T-helper 2 cell treated with Interferon-gamma antibody and Interleukin-4, amounts not matched to agents 5 μg/mL and 100 μg/mL, for 36 hours (primary cell): ENCODE results near the gene EEF2K.
"Not testable (repeated sequence)": the region's sequence is repeated elsewhere in the genome, so short reads cannot be mapped to it uniquely, and the experiment has no call there.

Experiments used
- DNase-seq: peaks from one replicate; pipeline ENCODE4 v3.0.0; 2021; ENCODE audit warnings: low spot score
- H3K27ac Mint-ChIP-seq: one replicate; pipeline ENCODE4 v1.8.0; 2021; ENCODE audit warnings: mild to moderate bottlenecking, mixed read lengths
- H3K27me3 Mint-ChIP-seq: one replicate; pipeline ENCODE4 v1.8.0; 2021; ENCODE audit warnings: low read depth, mixed read lengths
- H3K36me3 Mint-ChIP-seq: one replicate; pipeline ENCODE4 v1.8.0; 2021; ENCODE audit warnings: low read depth, mixed read lengths
- H3K4me1 Mint-ChIP-seq: one replicate; pipeline ENCODE4 v1.8.0; 2021; ENCODE audit warnings: low read depth, mixed read lengths
- H3K4me3 Mint-ChIP-seq: one replicate; pipeline ENCODE4 v1.8.0; 2022; ENCODE audit warnings: mild to moderate bottlenecking, moderate library complexity, mixed read lengths
- H3K9me3 Mint-ChIP-seq: one replicate; pipeline ENCODE4 v1.8.0; 2021; ENCODE audit warnings: mixed read lengths

EEF2K gene

GRCh38 chr16:22194707-22195444, 11.2 kb upstream of the EEF2K start:
- Mint-ChIP-seq H3K4me3 (peak overlapping the region; percentile 84), H3K36me3 (peaks cover 2% of the 10 kb centered on the region), H3K27me3 (peaks cover 5% of the 10 kb centered on the region), H3K9me3 (no peaks in the 10 kb centered on the region), H3K27ac (peak overlapping the region; percentile 88), H3K4me1 (peaks cover 42% of the 10 kb centered on the region)
- DNase-seq = peak; percentile 27

GRCh38 chr16:22195445-22195694, 10.7 kb upstream of the EEF2K start:
- Mint-ChIP-seq H3K27me3 (peaks cover 5% of the 10 kb centered on the region), H3K27ac (peak overlapping the region; percentile 88), H3K9me3 (no peaks in the 10 kb centered on the region), H3K4me3 (peak overlapping the region; percentile 84), H3K4me1 (peaks cover 42% of the 10 kb centered on the region), H3K36me3 (peaks cover 2% of the 10 kb centered on the region)
- no peak for DNase-seq

GRCh38 chr16:22195695-22196558, 10.2 kb upstream of the EEF2K start:
- Mint-ChIP-seq H3K4me1 (peaks cover 42% of the 10 kb centered on the region), H3K9me3 (no peaks in the 10 kb centered on the region), H3K36me3 (peaks cover 2% of the 10 kb centered on the region), H3K27me3 (peaks cover 5% of the 10 kb centered on the region), H3K27ac (peak overlapping the region; percentile 88), H3K4me3 (peak overlapping the region; percentile 84)
- DNase-seq = peak; percentile 92

- peak overlapping the region; percentile 27 for H3K27ac Mint-ChIP-seq
- not testable (repeated sequence) for DNase-seq, H3K36me3 Mint-ChIP-seq, H3K27me3 Mint-ChIP-seq, H3K9me3 Mint-ChIP-seq
- peaks cover 42% of the 10 kb centered on the region for H3K4me1 Mint-ChIP-seq
- H3K4me3 Mint-ChIP-seq = peak overlapping the region; percentile 63
Measured at GRCh38 chr16:22196559-22197168, 9.4 kb upstream of the EEF2K start.

GRCh38 chr16:22198547-22199293, 7.4 kb upstream of the EEF2K start:
- H3K36me3 Mint-ChIP-seq = peaks cover 2% of the 10 kb centered on the region
- no peak for DNase-seq
- H3K27ac Mint-ChIP-seq = no peak overlapping the region
- no peak overlapping the region for H3K4me3 Mint-ChIP-seq
- no peaks in the 10 kb centered on the region for H3K9me3 Mint-ChIP-seq
- peaks cover 5% of the 10 kb centered on the region for H3K27me3 Mint-ChIP-seq
- H3K4me1 Mint-ChIP-seq = peaks cover 29% of the 10 kb centered on the region

- no peak overlapping the region for H3K4me3 Mint-ChIP-seq
- H3K4me1 Mint-ChIP-seq = peaks cover 22% of the 10 kb centered on the region
- peaks cover 2% of the 10 kb centered on the region for H3K36me3 Mint-ChIP-seq
- H3K27ac Mint-ChIP-seq = no peak overlapping the region
- no peaks in the 10 kb centered on the region for H3K27me3 Mint-ChIP-seq
- no peaks in the 10 kb centered on the region for H3K9me3 Mint-ChIP-seq
- DNase-seq = no peak
Measured at GRCh38 chr16:22202261-22202637, 3.8 kb upstream of the EEF2K start.

GRCh38 chr16:22203091-22203490, 3.0 kb upstream of the EEF2K start:
- Mint-ChIP-seq H3K4me3 (no peak overlapping the region), H3K9me3 (no peaks in the 10 kb centered on the region), H3K4me1 (peaks cover 30% of the 10 kb centered on the region), H3K27ac (no peak overlapping the region), H3K27me3 (no peaks in the 10 kb centered on the region), H3K36me3 (peaks cover 6% of the 10 kb centered on the region)
- no peak for DNase-seq

GRCh38 chr16:22204091-22204655, 1.9 kb upstream of the EEF2K start:
- Mint-ChIP-seq H3K27ac (no peak overlapping the region), H3K4me1 (peaks cover 29% of the 10 kb centered on the region), H3K27me3 (no peaks in the 10 kb centered on the region), H3K9me3 (no peaks in the 10 kb centered on the region), H3K36me3 (peaks cover 6% of the 10 kb centered on the region), H3K4me3 (peak overlapping the region; percentile 43)
- no peak for DNase-seq

GRCh38 chr16:22205577-22206012, 483 bp upstream of the EEF2K start:
- H3K4me1 Mint-ChIP-seq = peaks cover 38% of the 10 kb centered on the region
- peak overlapping the region; percentile 72 for H3K27ac Mint-ChIP-seq
- H3K36me3 Mint-ChIP-seq = peaks cover 14% of the 10 kb centered on the region
- H3K4me3 Mint-ChIP-seq = peak overlapping the region; percentile 99
- no peaks in the 10 kb centered on the region for H3K27me3 Mint-ChIP-seq
- H3K9me3 Mint-ChIP-seq = no peaks in the 10 kb centered on the region
- no peak for DNase-seq

GRCh38 chr16:22206842-22207714, 1.0 kb downstream of the EEF2K start:
- Mint-ChIP-seq H3K9me3 (no peaks in the 10 kb centered on the region), H3K27me3 (no peaks in the 10 kb centered on the region), H3K27ac (peak overlapping the region; percentile 81), H3K36me3 (peaks cover 24% of the 10 kb centered on the region), H3K4me3 (peak overlapping the region; percentile 99), H3K4me1 (peaks cover 44% of the 10 kb centered on the region)
- peak; percentile 75 for DNase-seq

GRCh38 chr16:22207715-22208360, 1.8 kb downstream of the EEF2K start:
- peaks cover 44% of the 10 kb centered on the region for H3K4me1 Mint-ChIP-seq
- H3K36me3 Mint-ChIP-seq = peaks cover 27% of the 10 kb centered on the region
- no peak for DNase-seq

GRCh38 chr16:22210285-22210684, 4.2 kb downstream of the EEF2K start:
- peaks cover 43% of the 10 kb centered on the region for H3K36me3 Mint-ChIP-seq
- no peaks in the 10 kb centered on the region for H3K9me3 Mint-ChIP-seq
- DNase-seq = no peak
- no peak overlapping the region for H3K4me3 Mint-ChIP-seq
- H3K27ac Mint-ChIP-seq = peak overlapping the region; percentile 55
- no peaks in the 10 kb centered on the region for H3K27me3 Mint-ChIP-seq
- peaks cover 46% of the 10 kb centered on the region for H3K4me1 Mint-ChIP-seq

More at GRCh38 chr16:22207715-22208360, 1.8 kb downstream of the EEF2K start:
- H3K27me3 Mint-ChIP-seq = no peaks in the 10 kb centered on the region
- H3K4me3 Mint-ChIP-seq = peak overlapping the region; percentile 99
- H3K27ac Mint-ChIP-seq = peak overlapping the region; percentile 81
- no peaks in the 10 kb centered on the region for H3K9me3 Mint-ChIP-seq
